B cell (primary cell): ENCODE data around the gene ABHD2.
"Not testable (repeated sequence)": the region's sequence is repeated elsewhere in the genome, so short reads cannot be mapped to it uniquely, and the experiment has no call there.

Experiments
- EZH2 ChIP-seq: IDR thresholded peaks from 2 replicates; pipeline ENCODE4 v1.6.1; 2012; ENCODE audit warnings: borderline replicate concordance, low read depth, mild to moderate bottlenecking, moderate library complexity, low read length; ENCODE audit not compliant: insufficient read depth, poor library complexity, severe bottlenecking
- TF ChIP-seq, protein P1 (sequence below): fragments of 200-600 bp; IDR thresholded peaks from one replicate; pipeline ENCODE4 v1.8.0; 2022; ENCODE audit warnings: antibody characterized with exemption, mild to moderate bottlenecking

GRCh38 chr15:89250142-89250541, 161.9 kb downstream of the ABHD2 start:
- TF ChIP-seq, protein P1, sequence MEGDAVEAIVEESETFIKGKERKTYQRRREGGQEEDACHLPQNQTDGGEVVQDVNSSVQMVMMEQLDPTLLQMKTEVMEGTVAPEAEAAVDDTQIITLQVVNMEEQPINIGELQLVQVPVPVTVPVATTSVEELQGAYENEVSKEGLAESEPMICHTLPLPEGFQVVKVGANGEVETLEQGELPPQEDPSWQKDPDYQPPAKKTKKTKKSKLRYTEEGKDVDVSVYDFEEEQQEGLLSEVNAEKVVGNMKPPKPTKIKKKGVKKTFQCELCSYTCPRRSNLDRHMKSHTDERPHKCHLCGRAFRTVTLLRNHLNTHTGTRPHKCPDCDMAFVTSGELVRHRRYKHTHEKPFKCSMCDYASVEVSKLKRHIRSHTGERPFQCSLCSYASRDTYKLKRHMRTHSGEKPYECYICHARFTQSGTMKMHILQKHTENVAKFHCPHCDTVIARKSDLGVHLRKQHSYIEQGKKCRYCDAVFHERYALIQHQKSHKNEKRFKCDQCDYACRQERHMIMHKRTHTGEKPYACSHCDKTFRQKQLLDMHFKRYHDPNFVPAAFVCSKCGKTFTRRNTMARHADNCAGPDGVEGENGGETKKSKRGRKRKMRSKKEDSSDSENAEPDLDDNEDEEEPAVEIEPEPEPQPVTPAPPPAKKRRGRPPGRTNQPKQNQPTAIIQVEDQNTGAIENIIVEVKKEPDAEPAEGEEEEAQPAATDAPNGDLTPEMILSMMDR: not testable (repeated sequence)
- TF ChIP-seq EZH2: not testable (repeated sequence)
